Measurements from ENCODE around the gene ZNF641.
A peak's percentile ranks its signal among the peaks of the same experiment; 100 is the strongest.
"Not testable (repeated sequence)": the region's sequence is repeated elsewhere in the genome, so short reads cannot be mapped to it uniquely, and the experiment has no call there.

ZNF641 gene

DNA sequence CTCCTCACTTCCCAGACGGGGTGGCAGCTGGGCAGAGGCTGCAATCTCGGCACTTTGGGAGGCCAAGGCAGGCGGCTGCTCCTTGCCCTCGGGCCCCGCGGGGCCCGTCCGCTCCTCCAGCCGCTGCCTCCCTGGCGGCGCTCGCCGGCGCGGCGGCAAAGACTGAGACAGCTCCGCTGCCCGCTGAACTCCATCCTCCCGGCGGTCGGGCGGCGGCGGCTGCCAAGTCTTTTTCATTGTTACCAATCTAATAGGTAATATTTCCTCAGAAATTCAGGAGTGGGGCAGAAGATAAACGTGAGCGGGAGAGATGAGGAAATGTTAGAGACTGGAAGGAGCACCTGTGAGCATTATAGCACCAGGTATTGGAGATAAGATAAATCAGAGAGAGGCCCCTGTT, 17.0 kb downstream of the ZNF641 start:
- not testable (repeated sequence) for H3K9ac ChIP-seq (ENCODE audit: low read depth, low read length); H3K4me3 ChIP-seq (ENCODE audit: low read length); H3K4me1 ChIP-seq (ENCODE audit: insufficient read depth, low read length); H3K27me3 ChIP-seq (ENCODE audit: insufficient read depth, low read length); H3K27ac ChIP-seq (ENCODE audit: low read length); H3K36me3 ChIP-seq (ENCODE audit: insufficient read depth, low read depth, low read length)
- peaks cover 13% of the 10 kb centered on the region; the same call in 1 of the 2 replicates for H3K9me3 ChIP-seq (ENCODE audit: insufficient read depth, low read depth, low read length)

DNA sequence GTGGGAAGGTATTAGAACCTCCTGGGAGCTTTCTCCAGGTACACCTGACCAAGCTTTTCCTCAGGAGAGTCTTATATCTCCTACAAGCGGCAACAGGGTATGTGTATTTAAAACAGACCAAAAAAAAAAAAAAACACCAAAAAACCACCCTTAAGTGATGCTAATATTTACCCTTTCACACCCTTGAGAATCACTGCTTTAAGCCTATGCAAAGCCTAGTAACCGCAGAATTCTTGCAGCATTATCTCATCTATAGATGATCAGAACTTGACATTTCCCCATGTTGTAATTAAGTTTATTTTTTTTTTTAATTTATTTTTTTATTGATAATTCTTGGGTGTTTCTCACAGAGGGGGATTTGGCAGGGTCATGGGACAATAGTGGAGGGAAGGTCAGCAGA, 19.3 kb downstream of the ZNF641 start:
- H3K27ac ChIP-seq (ENCODE audit: low read length), result no peak overlapping the region
- no peaks in the 10 kb centered on the region; the same call in 1 of the 2 replicates for H3K27me3 ChIP-seq (ENCODE audit: insufficient read depth, low read length)
- H3K36me3 ChIP-seq (ENCODE audit: insufficient read depth, low read depth, low read length), result no peaks in the 10 kb centered on the region
- H3K4me1 ChIP-seq (ENCODE audit: insufficient read depth, low read length), result no peaks in the 10 kb centered on the region
- peaks cover 34% of the 10 kb centered on the region for H3K9me3 ChIP-seq (ENCODE audit: insufficient read depth, low read depth, low read length)
- H3K4me3 ChIP-seq (ENCODE audit: low read length), result no peak overlapping the region
- H3K9ac ChIP-seq (ENCODE audit: low read depth, low read length), result no peak overlapping the region

DNA sequence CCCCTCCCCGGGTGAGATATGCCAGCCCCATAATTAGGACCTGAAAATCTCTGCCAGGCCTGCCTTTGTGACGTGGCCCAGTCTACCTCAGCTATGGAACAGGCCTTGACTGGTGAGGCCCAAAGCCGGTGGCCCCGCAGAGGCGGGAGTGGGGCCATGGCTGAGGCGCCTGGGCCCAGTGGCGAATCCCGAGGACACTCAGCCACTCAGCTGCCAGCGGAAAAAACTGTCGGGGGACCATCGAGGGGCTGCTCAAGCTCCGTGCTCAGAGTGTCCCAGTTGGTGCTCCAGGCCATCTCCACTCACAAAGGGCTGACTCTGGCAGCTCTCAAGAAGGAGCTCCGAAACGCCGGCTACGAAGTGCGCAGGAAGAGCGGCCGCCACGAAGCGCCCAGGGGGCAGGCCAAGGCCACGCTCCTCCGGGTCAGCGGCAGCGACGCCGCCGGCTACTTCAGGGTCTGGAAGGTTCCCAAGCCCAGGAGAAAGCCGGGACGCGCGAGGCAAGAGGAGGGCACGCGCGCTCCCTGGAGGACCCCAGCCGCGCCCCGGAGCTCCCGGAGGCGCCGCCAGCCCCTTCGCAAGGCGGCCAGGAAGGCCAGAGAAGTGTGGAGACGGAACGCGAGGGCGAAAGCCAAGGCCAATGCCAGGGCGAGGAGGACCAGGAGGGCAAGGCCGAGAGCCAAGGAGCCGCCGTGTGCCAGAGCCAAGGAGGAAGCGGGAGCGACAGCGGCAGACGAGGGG, 21.4 kb downstream of the ZNF641 start:
- H3K4me1 ChIP-seq (ENCODE audit: insufficient read depth, low read length), result no peaks in the 10 kb centered on the region

DNA sequence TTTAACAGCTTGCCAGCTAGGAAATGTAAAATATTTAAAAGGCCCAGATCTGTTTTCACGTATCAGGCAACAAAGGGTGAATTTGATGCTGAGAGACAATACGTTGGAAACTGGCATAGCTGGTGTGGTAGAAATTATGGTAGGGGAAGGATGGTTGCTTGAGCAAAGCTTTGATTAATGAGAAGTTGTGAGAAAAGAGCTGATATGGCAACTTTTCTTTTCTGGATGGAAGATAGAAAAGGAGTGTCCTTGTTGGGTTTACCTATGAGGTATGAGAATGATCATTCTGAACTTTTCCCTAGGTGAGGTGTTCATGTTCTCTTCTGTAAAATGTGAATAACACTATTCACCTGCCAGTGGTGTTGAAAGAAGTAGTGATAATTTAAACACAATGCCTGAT, 34.2 kb downstream of the ZNF641 start:
- Histone ChIP-seq H3K9me3 (ENCODE audit: insufficient read depth, low read depth, low read length) (peaks cover 18% of the 10 kb centered on the region; the same call in 1 of the 2 replicates), H3K9ac (ENCODE audit: low read depth, low read length) (no peak overlapping the region), H3K36me3 (ENCODE audit: insufficient read depth, low read depth, low read length) (no peaks in the 10 kb centered on the region), H3K4me1 (ENCODE audit: insufficient read depth, low read length) (no peaks in the 10 kb centered on the region), H3K27me3 (ENCODE audit: insufficient read depth, low read length) (peaks cover 4% of the 10 kb centered on the region; the same call in 1 of the 2 replicates), H3K4me3 (ENCODE audit: low read length) (no peak overlapping the region), H3K27ac (ENCODE audit: low read length) (no peak overlapping the region)

More for the DNA sequence above, 21.4 kb downstream of the ZNF641 start:
- H3K9me3 ChIP-seq (ENCODE audit: insufficient read depth, low read depth, low read length), result peaks cover 31% of the 10 kb centered on the region
- no peaks in the 10 kb centered on the region; the same call in 1 of the 2 replicates for H3K27me3 ChIP-seq (ENCODE audit: insufficient read depth, low read length)
- no peak overlapping the region for H3K4me3 ChIP-seq (ENCODE audit: low read length)
- H3K36me3 ChIP-seq (ENCODE audit: insufficient read depth, low read depth, low read length), result no peaks in the 10 kb centered on the region
- H3K9ac ChIP-seq (ENCODE audit: low read depth, low read length), result no peak overlapping the region
- no peak overlapping the region for H3K27ac ChIP-seq (ENCODE audit: low read length)

DNA sequence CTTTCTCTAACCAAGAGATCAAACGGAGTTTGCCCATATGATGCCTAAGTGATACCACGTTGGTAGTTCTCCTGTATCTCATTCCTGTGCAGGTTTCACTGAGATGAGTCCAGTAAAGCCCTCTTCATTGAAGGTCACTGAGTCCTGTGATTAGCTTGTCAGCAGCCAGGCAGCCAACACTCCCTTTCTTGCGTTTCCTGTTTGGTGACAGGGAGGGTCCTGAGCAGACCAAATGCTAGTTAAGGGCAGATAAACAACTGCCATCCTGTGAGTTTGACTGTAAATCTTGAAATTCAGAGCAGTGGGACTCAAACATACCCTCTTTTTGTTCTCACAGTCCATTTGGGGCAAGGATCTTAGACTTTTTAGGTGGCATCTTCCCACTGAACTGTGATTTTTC, 39.4 kb downstream of the ZNF641 start:
- H3K36me3 ChIP-seq (ENCODE audit: insufficient read depth, low read depth, low read length), result no peaks in the 10 kb centered on the region
- no peak overlapping the region for H3K27ac ChIP-seq (ENCODE audit: low read length)
- no peak overlapping the region for H3K4me3 ChIP-seq (ENCODE audit: low read length)
- peaks cover 8% of the 10 kb centered on the region; the same call in 1 of the 2 replicates for H3K9me3 ChIP-seq (ENCODE audit: insufficient read depth, low read depth, low read length)
- no peaks in the 10 kb centered on the region for H3K4me1 ChIP-seq (ENCODE audit: insufficient read depth, low read length)
- H3K27me3 ChIP-seq (ENCODE audit: insufficient read depth, low read length), result no peaks in the 10 kb centered on the region; the same call in 1 of the 2 replicates
- H3K9ac ChIP-seq (ENCODE audit: low read depth, low read length), result no peak overlapping the region

DNA sequence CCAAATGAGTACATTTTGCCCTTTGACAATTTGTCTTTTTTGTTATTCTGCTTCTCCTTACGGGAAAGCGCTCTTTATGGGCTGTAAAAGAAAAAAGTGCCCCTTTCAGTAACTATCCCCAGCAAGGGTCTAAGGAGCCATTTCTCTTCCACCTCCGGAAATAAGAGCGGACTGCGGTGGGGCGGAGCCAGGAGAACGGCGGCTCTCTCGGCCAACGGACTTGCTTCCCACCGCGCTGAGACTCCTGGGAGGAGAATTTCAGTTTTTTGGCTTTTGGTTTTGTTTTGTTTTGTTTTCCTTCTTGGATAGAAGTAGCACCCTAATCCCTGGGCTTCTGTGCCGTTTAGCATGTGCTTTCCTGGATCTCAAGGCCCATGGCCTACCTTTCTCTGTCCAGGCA, 43.5 kb downstream of the ZNF641 start:
- H3K4me1 ChIP-seq (ENCODE audit: insufficient read depth, low read length), result no peaks in the 10 kb centered on the region
- H3K9ac ChIP-seq (ENCODE audit: low read depth, low read length), result no peak overlapping the region
- no peaks in the 10 kb centered on the region; the same call in 1 of the 2 replicates for H3K27me3 ChIP-seq (ENCODE audit: insufficient read depth, low read length)
- no peaks in the 10 kb centered on the region for H3K36me3 ChIP-seq (ENCODE audit: insufficient read depth, low read depth, low read length)
- no peaks in the 10 kb centered on the region for H3K9me3 ChIP-seq (ENCODE audit: insufficient read depth, low read depth, low read length)
- no peak overlapping the region for H3K4me3 ChIP-seq (ENCODE audit: low read length)
- H3K27ac ChIP-seq (ENCODE audit: low read length), result no peak overlapping the region

DNA sequence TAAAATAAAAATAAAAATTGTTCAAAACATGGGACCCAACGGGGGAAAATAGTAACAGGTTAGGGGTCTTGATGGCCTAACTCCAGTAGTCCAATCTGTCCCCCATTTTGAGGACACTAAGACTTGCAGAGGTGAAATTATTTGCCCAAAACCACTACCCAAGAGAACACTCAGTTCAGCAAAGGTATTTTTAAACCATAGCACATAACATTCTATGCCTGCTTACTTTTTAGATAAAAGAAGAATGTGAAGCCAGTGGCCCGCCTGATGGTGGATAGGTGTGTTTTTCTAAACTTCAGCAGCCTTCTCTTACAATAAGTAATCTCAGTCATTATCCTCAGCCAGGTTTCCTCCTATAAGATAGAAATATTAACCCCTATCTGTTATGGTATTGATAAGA, 45.5 kb downstream of the ZNF641 start:
- H3K27ac ChIP-seq (ENCODE audit: low read length), result no peak overlapping the region

DNA sequence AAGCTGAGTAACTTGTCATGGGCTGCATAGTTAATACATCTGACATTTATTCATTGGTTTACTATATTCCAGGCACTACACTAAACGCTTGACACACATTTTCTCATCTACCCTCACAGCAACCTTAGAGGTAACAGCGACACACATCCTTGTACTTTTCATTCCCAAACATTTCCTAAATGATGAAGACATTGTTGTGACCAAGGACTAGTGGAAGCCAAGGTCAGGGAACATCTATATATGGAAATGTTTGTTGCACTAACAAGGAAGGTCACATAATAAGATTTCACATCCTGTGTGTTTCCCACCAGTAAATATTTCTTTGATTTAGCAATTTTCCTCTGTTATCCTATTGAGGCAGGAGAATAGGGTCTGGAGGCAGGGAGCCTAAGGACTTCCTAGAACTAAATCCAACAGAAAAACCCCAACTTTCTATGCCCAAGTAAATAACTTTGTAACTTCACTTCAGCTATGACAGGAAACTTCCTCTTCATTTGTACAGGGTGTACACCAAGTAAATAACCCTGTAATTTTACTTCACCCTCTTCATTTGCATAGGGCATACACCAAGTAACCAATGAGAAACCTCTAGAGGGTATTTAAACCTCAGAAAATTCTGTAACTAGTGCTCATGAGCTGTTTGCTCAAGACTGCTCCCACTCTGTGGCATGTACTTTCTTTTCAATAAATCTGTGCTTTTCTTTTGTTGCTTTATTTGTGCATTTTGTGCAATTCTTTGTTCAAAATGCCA, 48.4 kb downstream of the ZNF641 start:
- no peaks in the 10 kb centered on the region for H3K9me3 ChIP-seq (ENCODE audit: insufficient read depth, low read depth, low read length)
- H3K4me1 ChIP-seq (ENCODE audit: insufficient read depth, low read length), result no peaks in the 10 kb centered on the region
- H3K9ac ChIP-seq (ENCODE audit: low read depth, low read length), result no peak overlapping the region
- no peak overlapping the region for H3K27ac ChIP-seq (ENCODE audit: low read length)
- peaks cover 6% of the 10 kb centered on the region for H3K27me3 ChIP-seq (ENCODE audit: insufficient read depth, low read length)
- H3K4me3 ChIP-seq (ENCODE audit: low read length), result no peak overlapping the region
- no peaks in the 10 kb centered on the region for H3K36me3 ChIP-seq (ENCODE audit: insufficient read depth, low read depth, low read length)

More for the DNA sequence above, 45.5 kb downstream of the ZNF641 start:
- no peaks in the 10 kb centered on the region for H3K9me3 ChIP-seq (ENCODE audit: insufficient read depth, low read depth, low read length)
- no peak overlapping the region for H3K9ac ChIP-seq (ENCODE audit: low read depth, low read length)
- H3K27me3 ChIP-seq (ENCODE audit: insufficient read depth, low read length), result no peaks in the 10 kb centered on the region; the same call in 1 of the 2 replicates
- no peak overlapping the region for H3K4me3 ChIP-seq (ENCODE audit: low read length)
- no peaks in the 10 kb centered on the region for H3K4me1 ChIP-seq (ENCODE audit: insufficient read depth, low read length)
- H3K36me3 ChIP-seq (ENCODE audit: insufficient read depth, low read depth, low read length), result no peaks in the 10 kb centered on the region

DNA sequence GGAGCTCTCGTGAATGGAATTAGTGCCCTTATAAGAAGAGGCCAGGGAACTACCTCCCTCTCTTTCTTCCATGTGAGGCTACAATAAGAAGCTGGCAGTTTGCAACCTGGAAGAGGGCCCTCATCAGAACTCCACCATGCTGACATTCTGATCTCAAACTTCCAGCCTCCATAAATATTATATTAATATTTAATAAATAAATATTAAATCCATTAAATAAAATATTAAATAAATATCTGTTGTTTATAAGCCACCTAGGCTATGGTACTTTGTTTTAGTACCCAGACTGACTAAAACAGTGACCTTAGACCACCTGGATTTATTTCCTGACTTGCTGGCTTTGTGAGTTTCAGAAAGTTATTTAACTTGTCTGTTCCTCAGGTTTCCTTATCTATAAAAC, 49.9 kb downstream of the ZNF641 start:
- Histone ChIP-seq H3K9me3 (ENCODE audit: insufficient read depth, low read depth, low read length) (no peaks in the 10 kb centered on the region), H3K9ac (ENCODE audit: low read depth, low read length) (no peak overlapping the region), H3K4me1 (ENCODE audit: insufficient read depth, low read length) (no peaks in the 10 kb centered on the region), H3K4me3 (ENCODE audit: low read length) (no peak overlapping the region), H3K27me3 (ENCODE audit: insufficient read depth, low read length) (peaks cover 11% of the 10 kb centered on the region), H3K27ac (ENCODE audit: low read length) (no peak overlapping the region), H3K36me3 (ENCODE audit: insufficient read depth, low read depth, low read length) (no peaks in the 10 kb centered on the region)

DNA sequence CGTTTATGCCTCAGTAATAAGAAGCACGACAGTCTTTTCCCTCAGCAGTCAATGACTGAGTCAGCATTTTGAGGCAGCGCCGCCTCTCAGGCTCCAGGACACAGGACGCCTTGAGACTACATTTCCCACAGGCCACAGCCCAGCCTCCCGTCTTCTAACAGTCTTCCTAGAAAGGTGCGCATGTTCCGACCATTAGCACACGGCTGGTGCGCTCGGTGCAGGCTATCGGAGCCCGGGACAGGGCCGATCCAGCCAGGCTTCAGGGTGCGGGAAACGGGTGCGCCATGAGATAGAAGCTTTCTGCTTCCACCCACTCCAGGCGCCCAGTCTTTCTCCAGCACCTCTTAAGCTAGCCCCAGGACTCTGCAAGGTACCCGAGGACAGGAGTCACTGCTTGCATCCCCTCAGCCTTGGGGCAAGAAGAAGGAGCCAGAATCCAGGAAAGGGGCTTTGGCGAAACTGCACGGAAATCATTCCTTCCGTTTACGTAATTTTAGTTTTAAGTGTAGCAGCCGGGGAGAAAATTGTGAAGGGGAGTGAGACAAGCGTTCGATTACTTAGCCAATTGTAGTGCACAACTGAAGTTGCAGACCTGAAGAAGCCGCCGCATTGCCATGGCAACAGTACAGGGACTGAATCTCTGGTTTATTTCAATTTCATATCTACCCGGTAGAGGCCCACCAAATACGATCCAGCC, 54.0 kb downstream of the ZNF641 start:
- Histone ChIP-seq H3K36me3 (ENCODE audit: insufficient read depth, low read depth, low read length) (no peaks in the 10 kb centered on the region), H3K4me1 (ENCODE audit: insufficient read depth, low read length) (no peaks in the 10 kb centered on the region), H3K9me3 (ENCODE audit: insufficient read depth, low read depth, low read length) (no peaks in the 10 kb centered on the region), H3K27ac (ENCODE audit: low read length) (no peak overlapping the region), H3K4me3 (ENCODE audit: low read length) (peak overlapping the region; percentile 76), H3K27me3 (ENCODE audit: insufficient read depth, low read length) (peaks cover 22% of the 10 kb centered on the region), H3K9ac (ENCODE audit: low read depth, low read length) (peak overlapping the region; percentile 70; the same call in 1 of the 2 replicates)

DNA sequence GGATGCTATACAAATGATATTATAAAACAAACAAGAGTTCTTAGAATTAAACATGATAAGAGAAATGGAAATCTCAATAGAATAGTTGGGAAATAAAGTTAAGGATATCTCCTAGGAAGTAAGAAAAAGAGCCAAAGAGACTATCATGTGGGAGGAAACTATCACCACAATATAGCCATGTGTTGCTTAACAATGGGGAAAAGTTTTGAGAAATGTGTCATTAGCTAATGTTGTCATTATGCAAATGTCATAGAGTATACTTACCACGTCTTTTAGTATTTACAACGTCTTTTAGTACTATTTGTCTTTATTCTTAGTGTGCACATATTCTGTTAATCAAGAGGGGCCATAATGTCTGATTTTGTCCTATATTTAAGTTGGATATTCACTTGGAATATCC, 58.7 kb downstream of the ZNF641 start:
- Histone ChIP-seq H3K9ac (ENCODE audit: low read depth, low read length) (no peak overlapping the region), H3K9me3 (ENCODE audit: insufficient read depth, low read depth, low read length) (no peaks in the 10 kb centered on the region), H3K4me1 (ENCODE audit: insufficient read depth, low read length) (no peaks in the 10 kb centered on the region), H3K27ac (ENCODE audit: low read length) (no peak overlapping the region), H3K36me3 (ENCODE audit: insufficient read depth, low read depth, low read length) (no peaks in the 10 kb centered on the region), H3K4me3 (ENCODE audit: low read length) (no peak overlapping the region), H3K27me3 (ENCODE audit: insufficient read depth, low read length) (peaks cover 13% of the 10 kb centered on the region)
